ENCODE measurements around the gene IL36B. TPM values are rescaled to one million over a fixed set of nuclear protein-coding genes. Genes with fewer than 3 reads are reported as not detected.

Gene IL36B
- polyA plus RNA-seq, 5 donors = not detected

DNA sequence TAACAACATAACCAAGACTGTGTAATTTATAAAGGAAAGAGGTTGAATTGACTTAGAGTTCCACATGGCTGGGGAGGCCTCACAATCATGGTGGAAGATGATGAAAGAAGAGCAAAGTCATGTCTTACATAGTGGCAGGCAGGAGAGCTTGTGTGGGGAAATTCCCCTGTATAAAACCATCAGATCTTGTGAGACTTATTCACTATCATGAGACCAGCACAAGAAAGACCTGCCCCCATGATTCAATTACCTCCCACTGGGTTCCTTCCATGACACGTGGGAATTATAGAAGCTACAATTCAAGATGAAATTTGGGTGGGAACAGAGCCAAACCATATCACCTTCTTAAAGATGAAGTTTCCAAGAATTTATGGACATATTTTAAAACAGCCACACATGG is 3.9 kb upstream of the IL36B start:
- no peak for DNase-seq

DNA sequence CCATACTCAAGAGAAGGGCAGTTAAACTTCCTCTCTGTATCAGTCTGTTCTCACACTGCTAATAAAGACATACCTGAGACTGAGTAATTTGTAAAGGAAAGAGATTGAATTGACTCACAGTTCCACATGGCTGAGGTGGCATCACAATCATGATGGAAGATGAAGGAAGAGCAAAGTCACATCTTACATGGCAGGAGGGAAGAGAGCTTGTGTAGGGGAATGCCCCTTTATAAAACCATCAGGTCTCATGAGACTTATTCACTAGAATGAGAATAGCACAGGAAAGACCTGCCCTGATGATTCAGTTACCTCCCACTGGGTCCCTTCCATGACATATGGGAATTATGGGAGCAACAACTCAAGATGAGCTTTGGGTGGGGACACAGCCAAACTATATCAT is 1.4 kb upstream of the IL36B start:
- no peak for DNase-seq

DNA sequence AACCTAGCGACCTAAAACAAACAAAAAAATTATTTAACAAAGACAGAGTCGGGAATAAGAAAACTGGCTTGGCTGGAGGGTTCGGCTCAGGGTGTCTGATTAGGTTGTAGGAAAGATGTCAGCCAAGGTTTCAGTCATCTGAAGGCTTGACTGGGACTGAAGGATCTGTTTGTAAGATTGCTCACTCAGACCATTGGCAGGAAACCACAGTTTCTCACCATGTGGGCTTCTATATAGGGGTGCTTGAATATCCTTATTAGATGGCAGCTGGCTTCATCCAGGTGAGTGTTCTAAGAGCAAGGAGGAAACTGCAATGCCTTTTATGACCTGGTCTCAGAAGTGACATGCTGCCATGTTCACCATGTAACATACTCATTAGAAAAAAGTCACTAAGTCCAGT is 999 bp upstream of the IL36B start:
- no peak for DNase-seq

GRCh38 chr2:113050921-113051895 is 1.5 kb downstream of the IL36B start:
- DNase-seq = no peak

DNA sequence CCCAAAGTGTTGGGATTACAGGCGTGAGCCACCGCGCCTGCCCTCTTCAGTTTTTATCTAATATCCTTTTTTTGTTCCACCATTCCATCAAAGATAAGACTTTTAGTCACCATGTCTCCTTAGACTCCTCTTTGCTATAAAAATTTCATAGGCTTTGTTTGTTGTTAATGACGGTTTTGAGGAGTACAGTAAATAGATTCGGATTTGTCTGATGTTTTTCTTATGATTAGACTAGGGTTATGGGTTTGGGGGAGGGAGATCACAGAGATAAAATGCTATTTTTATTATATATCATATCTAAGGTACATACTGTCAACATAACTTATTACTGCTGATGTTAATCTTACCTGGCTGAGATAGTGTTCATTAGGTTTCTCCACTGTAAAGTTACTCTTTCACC is 6.2 kb downstream of the IL36B start:
- DNase-seq = no peak

DNA sequence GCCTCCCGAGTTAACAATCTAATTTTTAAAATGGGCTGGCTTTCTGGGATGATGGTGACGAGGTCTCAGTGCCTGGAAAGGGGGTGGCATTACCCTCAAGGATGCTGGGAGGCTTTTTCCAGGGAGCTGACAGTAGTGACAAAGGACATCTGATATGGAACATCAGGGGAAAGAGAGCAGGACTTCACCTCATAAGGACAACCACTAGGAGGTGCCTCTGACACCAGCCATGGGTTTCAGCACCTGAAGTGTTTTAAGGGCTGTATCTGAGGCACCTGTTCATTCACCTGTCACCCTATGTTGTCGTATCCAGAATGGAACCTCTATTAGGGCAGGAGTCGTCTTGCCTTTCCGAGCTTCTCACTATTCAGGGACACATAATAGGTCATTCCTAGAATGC is 10.8 kb downstream of the IL36B start:
- no peak for DNase-seq

DNA sequence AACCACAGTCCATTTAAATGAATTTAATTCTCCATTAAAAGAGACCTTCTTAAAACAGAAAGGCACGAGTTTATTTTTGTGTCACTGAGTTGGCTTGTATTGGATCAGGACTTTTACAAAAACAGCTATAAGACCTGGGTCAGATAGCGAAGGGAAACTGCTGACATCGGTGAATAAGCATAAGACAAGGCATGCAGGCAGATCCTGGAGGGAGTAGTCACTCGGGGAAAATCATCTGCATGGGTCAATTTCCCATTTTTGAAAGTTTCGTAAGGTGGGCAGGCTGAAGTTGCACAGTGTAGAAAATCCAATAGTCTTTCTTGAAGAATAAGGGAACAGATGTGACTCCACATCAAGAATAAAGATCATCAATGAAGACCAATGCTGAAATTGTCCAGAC is 12.9 kb downstream of the IL36B start:
- no peak for DNase-seq

- DNase-seq = no peak
Observed at GRCh38 chr2:113039158-113039557, 13.5 kb downstream of the IL36B start.

DNA sequence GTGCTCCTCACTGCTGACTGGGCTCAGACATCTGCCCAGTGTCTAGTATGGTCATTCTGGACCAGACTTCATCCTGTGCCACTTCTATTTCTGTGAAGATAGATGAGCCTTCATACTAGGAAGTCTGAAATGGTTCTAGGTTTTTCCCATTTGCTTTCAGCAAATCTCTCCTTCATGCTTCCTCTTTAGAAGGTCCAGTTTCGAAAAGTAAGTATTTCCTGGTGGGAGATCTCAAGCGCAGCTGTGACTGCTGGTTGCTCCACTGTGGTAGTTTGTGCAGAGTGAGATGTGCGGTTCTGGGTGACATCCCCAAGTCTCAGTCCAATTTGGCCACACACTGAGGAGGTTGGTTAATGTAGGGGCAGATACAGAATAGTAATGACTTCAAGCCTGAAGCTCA is 14.4 kb downstream of the IL36B start:
- DNase-seq = no peak

- no peak for DNase-seq
Observed at GRCh38 chr2:113036763-113037162, 15.9 kb downstream of the IL36B start.

DNA sequence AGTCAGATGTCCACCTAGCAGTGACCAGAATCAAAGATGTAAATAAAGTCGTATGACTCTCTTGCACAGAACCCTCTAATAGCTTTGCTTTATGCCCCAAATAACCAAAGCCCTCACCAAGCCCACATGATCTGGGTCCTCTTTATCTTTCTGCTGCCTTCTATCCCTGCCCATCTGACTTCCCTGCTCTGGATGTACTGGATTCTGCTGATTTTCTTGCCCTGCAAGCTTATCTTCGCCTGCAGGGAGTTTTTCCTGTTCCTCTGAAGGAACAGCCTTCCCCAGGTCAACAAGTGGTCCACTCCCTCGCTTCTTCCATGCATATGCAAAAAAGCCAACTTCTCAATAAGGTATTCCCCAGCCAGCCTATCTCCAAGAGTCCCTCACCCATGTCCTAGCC is 18.7 kb downstream of the IL36B start:
- DNase-seq = no peak

DNA sequence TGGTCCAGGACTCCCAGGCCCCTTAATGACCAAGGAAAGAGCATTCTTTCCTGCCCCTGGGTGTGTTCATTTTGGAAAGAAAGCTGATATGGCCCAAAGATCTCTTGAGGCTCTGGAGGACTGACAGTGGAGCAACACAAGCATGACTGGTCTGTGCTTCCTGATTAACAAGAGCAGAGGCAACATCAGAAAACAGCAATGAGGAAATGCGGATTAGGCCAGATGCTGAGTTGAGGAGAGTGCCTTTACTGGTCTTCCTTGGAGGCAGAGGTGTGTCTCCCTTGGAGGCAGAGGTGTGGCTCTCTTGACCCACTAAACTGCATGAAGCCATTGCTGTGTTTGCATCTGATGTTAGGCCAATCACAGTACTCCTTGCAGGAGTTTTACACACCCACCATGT is 19.9 kb downstream of the IL36B start:
- DNase-seq = no peak

GRCh38 chr2:113028112-113028511 is 24.6 kb downstream of the IL36B start:
- DNase-seq = no peak

DNA sequence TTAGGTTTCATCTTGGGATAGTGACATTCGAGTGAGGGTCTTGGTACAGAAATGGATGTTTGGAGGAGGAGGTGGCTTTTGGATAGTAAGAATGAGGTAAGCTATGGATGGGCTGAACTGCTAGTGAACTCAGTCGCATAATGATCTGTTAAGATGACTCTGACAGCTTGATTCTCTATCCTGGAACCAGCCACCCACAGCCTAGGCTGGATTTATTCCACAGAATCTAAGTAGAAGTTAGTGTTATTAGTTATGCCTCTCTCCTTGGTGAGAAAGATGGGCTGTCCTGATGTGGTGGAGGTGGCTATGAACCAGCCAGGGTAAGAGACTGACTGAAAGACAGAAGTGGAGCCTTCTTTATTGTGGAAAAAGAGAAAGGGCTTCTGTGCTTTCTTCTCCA is 25.0 kb downstream of the IL36B start:
- no peak for DNase-seq

GRCh38 chr2:113025737-113026136 is 26.9 kb downstream of the IL36B start:
- no peak for DNase-seq

GRCh38 chr2:113024764-113025163 is 27.9 kb downstream of the IL36B start:
- DNase-seq = no peak

GRCh38 chr2:113021312-113021711 is 31.4 kb downstream of the IL36B start:
- no peak for DNase-seq

GRCh38 chr2:113018509-113018908 is 34.2 kb downstream of the IL36B start:
- no peak for DNase-seq

GRCh38 chr2:113015655-113016054 is 37.0 kb downstream of the IL36B start:
- DNase-seq = no peak

DNA sequence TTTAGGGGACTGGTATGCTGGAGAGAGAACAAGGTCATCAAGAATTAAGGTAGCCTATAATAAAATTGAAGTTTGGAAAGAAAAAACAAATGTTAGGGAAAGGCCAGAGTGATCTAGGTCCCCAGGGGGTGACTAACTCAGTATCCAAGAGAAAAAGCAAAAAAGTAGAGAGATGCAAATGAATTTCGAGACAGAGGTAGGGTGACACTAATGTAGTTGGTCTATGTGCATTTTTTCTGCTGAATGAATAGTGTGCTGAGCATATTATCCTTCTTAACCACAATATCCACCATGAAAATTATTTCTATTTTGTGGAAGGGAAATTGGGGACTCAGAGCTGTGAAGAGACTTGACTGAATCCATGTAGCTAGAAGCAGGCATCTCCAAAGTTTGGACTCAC is 37.6 kb downstream of the IL36B start:
- no peak for DNase-seq

GRCh38 chr2:113014067-113014466 is 38.6 kb downstream of the IL36B start:
- DNase-seq = no peak

- DNase-seq = no peak
Observed at GRCh38 chr2:113013336-113013661, 39.4 kb downstream of the IL36B start.

GRCh38 chr2:113012436-113013335 is 40.0 kb downstream of the IL36B start:
- DNase-seq = no peak

Data from right lung (tissue), 5 donors.